CD4-positive, alpha-beta T cell treated with Interleukin-2 at 100 ng/mL for 4 hours (primary cell): ENCODE data around the gene MNT.

Experiments
- DNase-seq: peaks from one replicate; pipeline ENCODE4 v3.0.0-alpha.2; 2020; ENCODE audit warnings: low spot score

MNT gene

DNA sequence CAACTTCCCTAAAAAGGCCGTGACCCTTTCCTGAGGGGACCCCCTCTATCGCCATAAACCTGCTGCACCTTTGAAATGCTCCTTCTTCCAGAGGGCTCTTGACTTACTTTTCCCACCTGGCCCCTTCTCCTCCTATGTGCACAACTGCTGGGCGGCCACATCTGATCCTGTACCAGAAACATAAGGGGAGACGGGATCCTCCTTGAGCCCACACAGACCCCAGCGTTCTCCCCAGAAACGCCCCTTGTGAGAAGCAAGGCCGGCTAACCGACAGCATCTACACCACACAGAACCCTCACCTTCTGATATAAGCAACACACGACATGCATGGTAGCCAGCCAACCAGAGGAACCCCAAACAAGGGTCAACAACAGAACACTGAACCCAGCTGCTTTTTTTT lies 14.2 kb upstream of the MNT start:
- DNase-seq, result no peak

DNA sequence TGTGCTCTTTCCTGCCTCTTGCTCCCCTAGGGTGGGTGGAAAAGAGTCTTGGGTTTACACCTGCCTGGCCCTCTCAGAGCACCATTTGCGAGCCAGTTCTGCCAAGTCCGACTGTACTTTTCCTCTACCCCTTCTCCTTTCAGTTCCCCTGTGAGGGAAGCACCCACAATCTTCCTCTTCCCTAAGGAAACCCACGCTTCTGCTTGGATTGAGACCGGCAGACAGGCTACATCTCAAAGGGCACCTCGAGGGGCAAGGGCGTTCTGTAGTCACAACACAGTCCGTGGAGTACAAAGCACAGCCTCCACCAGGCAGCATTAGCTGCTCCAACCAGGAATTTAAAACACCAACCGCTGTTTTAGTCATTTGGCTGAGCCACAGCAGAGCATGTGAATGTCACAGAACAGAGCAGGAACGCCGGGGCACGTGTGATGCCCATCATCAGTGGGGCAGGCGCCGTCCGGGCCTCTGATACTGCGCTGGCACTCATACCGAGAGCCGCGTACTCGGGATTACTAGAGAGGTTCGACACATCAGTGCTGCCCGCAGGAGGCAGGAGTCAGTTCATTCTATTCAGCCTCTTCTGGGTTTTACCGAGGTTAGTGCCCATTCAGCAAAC lies 13.7 kb upstream of the MNT start:
- no peak for DNase-seq

DNA sequence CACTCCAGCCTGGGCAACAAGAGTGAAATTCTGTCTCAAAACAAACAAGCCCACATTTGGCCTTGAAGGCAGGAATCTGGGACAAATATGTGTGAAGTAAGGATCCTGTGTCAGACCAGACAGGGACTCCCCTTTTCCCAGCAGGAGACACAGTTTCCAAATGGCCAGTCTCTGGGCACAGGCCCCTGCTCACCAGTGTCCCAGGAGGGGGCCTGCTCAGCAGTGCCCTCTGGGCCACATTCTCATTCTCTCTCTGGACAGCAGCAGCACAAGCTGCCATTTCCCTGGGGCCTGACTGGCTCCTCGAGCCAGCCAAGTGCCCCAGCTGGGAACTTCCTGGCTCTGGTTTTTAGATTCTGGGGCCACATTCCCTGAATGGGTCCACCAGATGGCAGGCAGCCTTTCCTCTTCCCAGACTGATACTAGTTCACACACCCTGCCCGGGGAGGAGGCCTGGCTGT lies 11.7 kb upstream of the MNT start:
- no peak for DNase-seq

DNA sequence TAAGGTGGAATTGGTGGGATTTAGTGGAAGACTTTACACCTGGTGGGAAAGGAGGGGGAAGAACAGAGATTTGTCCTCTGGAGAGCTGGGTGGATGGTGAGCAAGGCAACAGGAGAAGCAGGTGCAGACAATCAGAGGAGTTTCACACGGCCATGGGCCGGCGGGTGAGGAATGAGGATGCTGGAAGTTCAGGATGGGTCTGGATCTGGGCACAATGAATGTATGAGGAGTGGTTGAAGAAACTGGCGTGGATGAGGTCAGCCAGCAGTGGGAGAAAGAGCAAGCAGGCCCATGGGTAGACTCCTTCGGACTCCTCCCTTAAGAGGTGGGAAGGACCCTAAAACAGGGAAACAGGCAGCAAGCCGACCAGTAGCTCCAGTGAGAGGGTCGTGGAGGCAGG lies 10.1 kb upstream of the MNT start:
- no peak for DNase-seq

DNA sequence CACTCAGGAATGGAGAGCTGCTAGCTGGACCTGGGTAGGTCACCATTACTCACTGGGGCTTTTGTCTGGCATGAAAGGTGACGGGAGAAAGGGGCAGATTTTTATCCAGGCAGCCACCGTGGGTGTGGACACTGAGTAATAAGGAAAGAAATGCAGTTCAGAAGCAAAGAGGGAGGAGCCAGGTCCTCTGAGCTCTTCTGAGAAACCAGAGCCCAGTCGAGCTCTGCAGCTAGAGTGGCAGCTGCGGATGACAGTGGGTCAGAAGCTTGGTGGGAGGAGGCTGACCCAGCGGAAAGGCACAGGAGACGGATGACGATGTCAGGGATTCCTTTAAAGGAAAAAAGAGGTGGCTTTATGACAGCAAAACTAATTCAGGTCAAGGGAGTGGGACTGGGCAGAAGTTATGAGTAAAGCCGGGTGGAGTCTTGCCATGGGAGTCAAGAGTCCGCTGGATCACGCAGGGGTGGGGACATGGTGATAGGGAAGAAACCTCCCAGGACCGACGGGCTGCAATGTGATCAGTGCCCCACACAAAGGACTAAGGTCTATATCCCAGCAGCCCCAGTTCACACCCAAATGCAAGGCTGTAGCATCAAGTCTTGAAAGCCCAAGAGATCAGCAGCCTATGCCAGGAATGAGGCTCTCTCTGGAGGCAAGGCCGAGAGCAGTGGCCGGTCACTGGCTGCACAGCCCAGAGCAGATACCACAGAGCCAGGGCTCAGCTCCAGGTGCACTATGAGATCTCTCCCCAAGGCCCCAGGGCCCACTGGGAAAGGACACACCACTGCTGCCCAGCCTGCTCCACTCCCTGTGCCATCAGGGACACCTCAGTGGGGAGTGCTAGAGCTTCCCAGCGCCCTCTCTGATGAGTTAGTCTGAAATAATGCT lies 6.3 kb upstream of the MNT start:
- DNase-seq, result no peak

DNA sequence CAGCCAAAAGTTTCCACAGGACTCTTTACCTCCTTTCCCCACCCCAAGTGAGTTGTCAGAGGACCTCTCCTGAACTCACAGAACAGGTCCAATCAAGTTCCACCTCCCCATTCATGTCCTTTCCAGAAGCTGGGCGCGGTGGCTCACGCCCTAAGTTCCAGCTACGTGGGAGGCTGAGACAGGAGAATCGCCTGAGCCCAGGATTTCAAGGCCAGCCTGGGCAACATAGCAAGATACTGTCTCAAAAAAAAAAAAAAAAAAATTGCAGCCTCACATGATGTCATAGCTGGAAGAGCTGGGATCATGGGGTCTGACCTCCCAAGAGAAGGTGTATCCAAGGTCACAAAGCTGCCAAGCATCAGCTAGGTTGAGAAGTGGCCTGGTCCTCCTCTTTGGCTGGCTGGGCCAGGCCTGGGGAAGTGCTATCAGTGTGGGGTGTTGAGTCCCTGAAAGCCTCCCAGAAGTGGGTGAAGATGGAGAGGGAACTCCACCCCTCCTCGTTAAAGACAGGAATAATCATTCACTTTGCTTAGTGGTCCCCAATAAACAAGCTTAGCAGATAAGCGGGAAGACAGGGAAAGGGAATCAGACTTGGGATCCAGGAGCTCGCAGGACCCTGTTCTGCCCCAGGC lies 5.5 kb upstream of the MNT start:
- DNase-seq, result no peak

DNA sequence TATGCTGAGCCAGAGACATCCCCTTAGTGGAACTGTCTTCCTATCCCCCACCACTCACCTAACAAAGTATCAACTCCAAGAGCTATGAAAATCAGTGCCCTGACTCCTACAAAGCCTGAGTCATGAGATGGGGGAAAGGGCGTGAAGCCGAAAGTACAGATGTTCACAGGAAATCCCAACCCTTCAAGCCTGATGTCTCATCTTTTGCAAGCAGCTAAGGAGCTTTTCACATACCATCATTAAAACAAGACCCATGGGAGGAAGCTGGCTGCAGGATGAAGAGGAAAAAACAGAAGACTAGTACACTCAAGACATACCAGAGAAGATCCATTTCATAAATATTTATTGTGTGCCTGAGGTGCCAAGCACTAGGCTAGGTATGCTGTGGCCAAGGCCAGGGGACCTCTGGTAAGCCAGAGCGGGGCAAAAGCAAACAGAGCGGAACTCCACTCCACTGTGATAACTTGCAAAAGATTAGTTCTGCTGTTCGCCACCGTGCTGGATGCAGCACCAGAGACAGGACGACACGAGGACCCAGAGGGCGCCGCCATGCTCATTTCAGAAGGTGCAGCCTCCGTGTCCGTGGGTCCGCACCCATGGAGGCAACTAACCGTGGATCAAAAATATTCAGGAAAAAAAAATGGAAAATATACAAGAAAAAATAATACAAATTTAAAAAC lies 4.5 kb upstream of the MNT start:
- DNase-seq, result no peak

DNA sequence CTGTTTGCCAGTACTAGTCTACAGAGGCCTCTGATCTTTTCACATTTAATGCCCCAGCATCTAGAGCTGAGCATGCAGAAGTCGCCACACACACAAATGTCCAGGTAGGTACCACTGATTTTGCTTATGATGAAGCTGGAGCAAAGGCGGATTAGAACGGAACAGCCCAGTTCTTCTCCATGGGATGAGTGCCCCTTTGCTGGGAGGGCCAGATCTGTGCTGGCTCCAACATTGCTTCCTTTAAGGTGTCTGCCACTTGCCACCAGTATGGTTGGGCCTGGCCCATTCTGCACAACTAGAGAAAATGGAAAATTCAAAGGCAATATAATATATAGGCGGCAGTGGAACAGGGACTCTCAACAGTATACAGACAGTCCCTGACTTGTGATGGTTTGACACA lies 2.2 kb upstream of the MNT start:
- no peak for DNase-seq

DNA sequence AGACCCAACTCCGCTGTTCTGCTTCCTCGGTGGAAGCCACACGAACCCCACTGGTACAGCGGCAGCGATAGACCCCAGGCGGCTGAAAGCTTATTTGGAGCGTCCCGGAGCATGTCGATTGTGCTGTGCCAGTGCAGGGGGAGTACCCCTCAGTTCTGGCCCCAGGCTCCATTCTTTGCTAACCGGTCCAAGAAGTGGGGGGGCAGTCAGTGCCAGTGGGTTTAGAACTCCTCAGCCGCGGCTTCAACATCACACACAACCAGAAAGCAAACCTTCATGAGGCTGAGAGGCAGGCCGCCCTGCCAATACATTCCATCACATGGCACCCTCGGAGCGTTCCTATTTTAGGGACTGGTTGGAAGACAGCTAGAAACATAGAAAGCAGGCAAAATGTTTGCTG lies 1.7 kb upstream of the MNT start:
- no peak for DNase-seq

DNA sequence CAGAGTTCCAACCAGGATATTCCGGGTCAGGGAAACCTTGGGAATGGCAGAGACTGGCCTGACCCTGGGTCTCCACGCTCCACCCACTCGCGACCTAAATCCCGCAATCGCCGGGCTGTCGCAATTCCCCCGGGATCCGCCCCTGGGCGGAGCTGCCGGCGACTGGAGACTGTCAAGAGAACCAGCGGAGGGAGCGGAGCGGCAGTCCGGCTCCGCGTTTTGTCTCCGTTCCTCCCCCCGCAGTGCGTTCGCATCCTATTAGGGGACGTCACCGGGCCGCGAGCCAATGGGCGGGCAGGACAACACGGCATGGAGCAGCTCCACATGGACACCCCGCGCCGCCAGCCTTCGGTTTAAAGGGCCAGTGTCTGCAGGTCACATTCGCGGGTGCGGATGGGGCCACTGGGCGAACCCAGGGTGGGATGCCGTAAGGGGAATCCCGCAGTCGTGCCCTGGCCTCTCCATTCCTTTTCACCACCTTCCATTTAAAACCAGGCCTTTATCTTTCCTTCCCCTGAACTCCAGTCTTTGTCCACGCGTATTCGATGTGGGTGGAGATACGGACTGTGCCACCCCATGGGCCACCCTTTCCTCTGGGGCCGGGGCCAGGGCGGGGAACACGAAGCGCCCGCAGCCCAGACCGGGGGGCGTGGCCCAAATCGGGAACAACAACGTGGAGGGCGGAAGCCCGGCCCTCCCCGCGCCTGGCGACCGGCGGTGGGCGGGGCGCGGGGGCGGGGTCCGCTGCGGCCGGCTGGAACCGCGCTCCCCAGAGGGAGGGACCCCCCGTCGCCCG lies 764 bp upstream of the MNT start:
- DNase-seq, result peak; percentile 99

DNA sequence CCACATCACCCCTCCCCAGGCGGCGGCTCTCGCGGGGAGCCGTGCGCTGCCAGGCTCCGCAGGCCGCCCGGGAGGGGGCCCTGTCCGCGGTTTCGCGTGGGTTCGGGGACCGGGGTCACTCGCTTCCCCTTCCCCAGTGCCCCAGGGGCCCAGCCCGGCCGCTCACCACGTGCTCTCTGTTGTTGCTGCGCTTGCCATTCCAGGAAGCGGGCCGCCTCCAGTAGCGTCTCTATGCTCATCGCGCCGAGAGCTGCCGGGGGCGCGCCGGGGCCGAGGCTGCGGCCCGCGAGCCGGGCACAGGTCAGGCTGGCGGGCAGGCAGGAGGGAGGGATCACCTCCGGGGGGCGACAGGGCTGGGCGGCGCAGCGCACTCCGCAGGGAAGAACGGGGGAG lies 390 bp downstream of the MNT start:
- DNase-seq, result peak; percentile 42

DNA sequence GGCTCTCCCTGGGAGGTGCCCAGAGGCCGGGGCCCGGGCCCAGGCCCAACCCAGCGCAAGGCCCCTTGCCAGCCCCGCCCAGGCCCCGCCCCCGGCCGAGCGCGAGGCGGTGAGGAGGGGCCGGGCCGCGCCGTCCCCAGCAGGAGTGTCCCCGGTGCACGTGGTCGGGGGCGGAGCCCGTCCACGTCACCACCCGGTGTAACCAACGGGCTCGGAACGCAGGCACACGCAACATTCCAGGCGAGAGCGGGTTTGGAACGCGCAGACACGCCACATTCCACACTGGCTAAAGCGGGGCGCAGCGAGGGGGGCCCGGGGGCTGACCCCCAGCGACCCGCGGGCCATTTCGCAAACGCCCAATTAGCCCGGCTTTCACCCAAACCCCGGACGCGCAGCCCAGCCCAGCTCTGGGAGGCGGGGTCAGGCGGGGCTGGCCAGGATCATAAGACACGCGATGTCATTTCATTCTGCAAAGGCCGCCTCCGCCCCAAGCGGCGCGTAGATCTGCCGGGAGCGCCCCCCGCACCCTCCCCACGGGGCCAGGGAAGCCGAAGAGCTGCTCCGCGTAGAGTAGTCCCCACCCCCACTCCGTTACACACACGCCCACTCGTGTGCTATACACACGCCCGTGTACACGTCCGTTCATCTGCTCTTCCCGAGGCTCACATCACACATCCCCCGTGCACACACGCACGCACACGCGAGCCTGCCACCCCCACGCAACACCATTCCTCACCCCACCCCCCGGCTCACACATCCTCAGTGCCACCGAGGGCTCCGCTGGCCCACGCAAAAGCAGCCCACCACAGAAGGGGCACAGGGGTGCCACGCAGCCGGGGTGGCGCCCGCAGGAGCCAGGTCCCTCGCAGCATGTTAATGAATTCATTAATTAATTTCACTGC lies 1.0 kb downstream of the MNT start:
- DNase-seq, result peak; percentile 90

DNA sequence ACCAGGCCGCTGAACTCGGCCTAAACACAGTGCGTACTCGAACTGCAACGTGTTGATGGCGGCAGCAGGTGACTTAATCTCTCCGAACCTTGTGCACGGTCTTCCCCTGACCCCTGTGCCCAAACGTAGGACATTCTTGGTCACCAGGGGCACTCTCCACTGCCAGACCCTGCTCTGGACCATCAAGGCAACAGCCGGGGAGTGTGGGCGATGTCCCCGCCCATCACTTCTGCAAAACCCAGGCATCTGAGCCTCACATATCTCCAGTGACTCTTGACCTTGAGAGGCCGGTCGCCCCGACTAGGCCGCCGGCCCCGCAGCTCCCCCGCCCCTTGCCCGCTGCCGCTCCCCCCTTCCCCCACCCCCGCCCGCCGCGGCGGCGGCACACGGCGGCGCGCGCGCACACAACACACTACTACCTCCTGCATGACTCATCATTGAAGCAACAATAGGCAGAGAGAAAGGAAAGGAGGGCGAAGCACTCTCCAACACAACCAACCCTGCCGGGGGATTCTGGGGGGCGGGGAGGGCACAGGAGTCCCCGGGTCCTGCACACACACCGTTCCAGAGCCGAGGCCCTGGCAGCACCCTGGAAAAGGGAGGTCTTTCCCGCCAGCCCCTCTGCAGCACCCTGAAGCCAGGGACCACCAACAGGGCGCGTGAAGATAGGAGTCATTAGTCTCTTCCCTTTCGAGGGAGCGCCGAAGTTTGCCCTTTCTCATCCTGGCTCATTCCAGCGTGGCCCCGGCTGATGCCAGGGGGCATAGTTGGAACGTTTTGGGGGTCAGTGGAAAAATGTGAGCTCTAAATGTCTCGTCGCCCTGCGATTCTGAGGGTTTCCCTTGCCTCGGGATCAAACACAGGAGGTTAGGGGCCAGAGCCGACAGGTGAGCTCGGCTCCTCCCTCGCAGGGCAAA lies 1.9 kb downstream of the MNT start:
- peak; percentile 72 for DNase-seq

DNA sequence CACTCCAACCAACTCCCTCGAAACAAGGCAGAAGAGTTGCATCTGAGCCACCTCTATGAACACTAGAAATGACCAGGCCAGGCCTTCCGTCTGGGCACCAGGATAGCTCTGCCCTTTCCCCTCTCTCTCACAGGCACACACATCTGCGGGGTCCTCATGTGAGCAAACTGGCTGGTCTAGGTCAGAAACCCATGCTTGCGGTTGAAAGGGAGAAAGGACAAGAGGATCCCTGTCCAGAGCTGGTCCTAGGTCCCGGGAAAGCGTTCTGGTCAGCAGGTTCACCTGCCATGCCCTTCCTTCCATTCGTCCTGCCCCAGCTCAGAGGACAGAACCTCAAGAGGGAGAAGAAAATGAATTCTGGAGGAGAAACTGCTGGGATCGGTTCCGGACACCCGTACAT lies 2.7 kb downstream of the MNT start:
- DNase-seq, result no peak

DNA sequence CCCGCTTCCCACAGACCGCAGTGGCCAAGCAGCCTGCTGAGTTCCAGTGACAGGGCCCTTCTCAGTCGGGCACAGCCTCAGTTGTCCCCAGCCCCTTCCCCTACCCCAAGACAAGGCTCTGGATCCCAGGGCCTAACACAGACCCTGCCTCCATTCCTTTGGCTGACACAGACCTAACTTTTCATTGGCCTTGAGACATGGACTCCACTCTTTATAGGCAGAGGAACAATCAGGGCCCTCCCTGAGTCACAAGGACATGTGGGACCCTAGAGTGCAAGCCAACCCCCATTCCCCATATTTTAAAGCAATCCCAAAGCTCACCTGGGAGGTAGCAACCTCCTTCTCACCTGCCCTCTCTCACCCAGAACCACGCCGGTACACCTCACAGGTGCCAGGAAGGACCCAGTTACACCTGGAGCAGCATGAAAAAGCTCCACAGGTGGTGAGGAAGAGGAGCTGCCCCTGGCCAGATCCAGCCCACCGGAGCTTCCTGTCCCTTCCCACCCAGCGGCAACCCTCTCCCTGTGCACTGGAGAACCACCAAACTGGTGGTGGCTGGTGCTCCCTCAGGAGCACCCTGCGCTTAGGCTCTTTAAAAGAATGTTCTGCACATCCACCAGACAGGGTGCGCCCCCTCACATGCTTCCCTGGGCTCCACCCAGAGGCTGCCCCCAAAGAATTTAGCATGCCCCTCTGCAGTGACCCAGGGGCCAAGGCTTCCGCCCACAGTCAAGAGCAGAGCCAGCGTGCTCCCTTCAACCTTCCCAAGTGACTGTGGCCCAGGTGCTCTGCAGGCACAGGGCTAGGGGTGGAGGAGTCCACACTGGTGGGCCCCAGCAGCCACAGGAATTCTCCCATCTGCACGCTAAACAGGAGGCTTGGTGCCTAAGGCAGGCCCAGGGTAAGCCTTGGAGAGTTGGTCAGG lies 3.4 kb downstream of the MNT start:
- DNase-seq, result no peak

DNA sequence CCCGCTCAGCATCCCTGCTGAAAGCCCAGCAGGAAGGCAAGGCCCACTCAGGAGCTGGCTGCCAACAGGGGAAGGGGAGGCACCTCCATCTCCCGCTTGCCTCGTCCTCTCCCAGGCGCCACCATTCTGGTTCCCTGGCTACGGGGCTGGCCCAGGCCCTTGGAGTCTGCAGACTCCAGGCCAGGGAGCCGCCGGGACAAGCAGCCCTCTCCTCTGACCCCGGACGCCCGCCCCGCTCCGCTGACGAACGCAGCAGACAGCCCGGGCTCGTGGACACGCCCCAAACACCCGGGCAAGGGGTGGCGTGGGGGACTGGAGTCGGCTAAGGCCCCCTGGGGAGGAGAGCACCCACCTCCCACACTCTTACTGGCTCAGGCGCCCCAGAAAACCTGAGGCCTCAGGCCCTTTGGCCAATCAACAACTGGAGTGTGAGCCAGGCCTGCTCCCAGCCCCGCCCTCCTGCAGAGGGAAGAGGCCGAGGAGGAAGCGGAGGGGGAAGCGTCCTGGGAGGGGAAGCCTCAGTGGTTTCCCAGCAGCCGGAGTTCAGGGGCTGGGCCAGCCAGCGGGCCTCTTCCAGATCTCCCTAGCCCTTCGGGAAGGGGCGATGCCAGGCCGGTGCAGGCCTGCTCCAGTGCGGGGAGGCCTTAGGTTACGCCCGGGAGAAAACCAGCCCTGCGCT lies 4.2 kb downstream of the MNT start:
- peak; percentile 48 for DNase-seq

DNA sequence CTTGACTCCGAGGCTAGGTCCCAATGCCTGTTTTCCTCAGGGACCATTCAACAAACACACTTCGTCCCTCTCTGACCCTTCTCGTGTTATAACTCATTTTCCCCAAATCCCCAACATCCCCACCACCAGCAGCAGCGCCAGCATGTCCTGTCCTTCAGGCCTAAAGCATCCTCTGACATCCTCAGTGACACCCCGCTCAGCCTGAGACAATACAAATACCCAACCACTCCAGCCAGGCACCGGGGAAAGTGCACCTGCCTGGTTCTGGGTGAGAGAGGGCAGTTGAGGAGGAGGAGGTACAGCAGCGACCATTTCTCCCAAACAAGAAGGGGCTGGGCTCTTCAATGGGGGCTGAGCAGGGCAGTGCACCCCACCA lies 4.7 kb downstream of the MNT start:
- DNase-seq, result no peak
